Measurements from ENCODE around the gene MIA2.

DNA sequence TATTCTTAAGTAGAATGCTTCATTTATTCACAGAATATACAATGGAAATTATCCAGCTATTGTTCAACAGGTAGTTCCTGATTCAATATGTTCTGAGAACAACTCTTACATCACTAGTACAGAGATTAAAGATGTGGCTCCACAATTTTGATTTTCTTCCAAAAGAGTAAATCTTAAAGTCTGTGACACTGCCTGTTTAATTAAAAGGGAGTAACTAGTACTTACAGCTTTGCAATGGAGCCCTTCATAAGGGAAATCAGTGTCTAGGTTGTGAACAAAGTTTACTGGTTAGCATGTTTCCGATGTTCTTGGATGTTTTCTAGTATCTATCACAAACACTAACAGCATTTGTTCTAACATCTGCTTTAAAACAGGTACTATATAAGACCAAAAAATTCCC lies 30.8 kb downstream of the MIA2 start:
- TF ChIP-seq, protein P1, sequence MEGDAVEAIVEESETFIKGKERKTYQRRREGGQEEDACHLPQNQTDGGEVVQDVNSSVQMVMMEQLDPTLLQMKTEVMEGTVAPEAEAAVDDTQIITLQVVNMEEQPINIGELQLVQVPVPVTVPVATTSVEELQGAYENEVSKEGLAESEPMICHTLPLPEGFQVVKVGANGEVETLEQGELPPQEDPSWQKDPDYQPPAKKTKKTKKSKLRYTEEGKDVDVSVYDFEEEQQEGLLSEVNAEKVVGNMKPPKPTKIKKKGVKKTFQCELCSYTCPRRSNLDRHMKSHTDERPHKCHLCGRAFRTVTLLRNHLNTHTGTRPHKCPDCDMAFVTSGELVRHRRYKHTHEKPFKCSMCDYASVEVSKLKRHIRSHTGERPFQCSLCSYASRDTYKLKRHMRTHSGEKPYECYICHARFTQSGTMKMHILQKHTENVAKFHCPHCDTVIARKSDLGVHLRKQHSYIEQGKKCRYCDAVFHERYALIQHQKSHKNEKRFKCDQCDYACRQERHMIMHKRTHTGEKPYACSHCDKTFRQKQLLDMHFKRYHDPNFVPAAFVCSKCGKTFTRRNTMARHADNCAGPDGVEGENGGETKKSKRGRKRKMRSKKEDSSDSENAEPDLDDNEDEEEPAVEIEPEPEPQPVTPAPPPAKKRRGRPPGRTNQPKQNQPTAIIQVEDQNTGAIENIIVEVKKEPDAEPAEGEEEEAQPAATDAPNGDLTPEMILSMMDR (IDR thresholded peaks at IDR 0.05): no peak
- TF ChIP-seq POLR2A (IDR thresholded peaks at IDR 0.05): no peak

All from body of pancreas (tissue), 4 donors.